Tibial nerve (tissue), 4 donors: ENCODE measurements around the gene ATRNL1. TPM values are rescaled to one million over a fixed set of nuclear protein-coding genes. Genes with fewer than 3 reads are reported as not detected.
A peak's percentile ranks its signal among the peaks of the same experiment; 100 is the strongest.
"Not testable (repeated sequence)": the region's sequence is repeated elsewhere in the genome, so short reads cannot be mapped to it uniquely, and the experiment has no call there.

Source experiments
- DNase-seq, 2 donors: peaks; one replicate each; pipeline ENCODE4 v3.0.0-alpha.2; 2019; ENCODE audit warnings: low spot score in 2 of 2
- H3K27ac ChIP-seq, 4 donors: fragments of 200-600 bp; sonication (generic) in 3 of 4; one replicate each; pipeline ENCODE4 v1.5.1; 2017 to 2019; ENCODE audit warnings: mild to moderate bottlenecking in 1 of 4
- H3K27me3 ChIP-seq, 2 donors: fragments of 200-600 bp; sonication (generic) in 1 of 2; one replicate each; pipeline versions ENCODE4 v1.5.1 to v1.6.0; 2017 to 2019
- H3K36me3 ChIP-seq, 3 donors: fragments of 200-600 bp; sonication (generic); one replicate each; pipeline ENCODE4 v1.5.1; 2018 to 2019
- H3K4me1 ChIP-seq, 4 donors: fragments of 200-600 bp; sonication (generic) in 3 of 4; one replicate each; pipeline ENCODE4 v1.5.1; 2017 to 2019
- H3K4me3 ChIP-seq, 4 donors: fragments of 200-600 bp; sonication (generic) in 3 of 4; one replicate each; pipeline ENCODE4 v1.5.1; 2017 to 2019; ENCODE audit warnings: mild to moderate bottlenecking in 1 of 4, moderate library complexity in 1 of 4
- H3K9me3 ChIP-seq, 4 donors: fragments of 200-600 bp; sonication (generic) in 3 of 4; one replicate each; pipeline ENCODE4 v1.5.1; 2017 to 2019
- EP300 ChIP-seq, 2 donors: sonication (generic); formaldehyde crosslinking; IDR thresholded peaks; one replicate each; pipeline ENCODE4 v1.6.1; 2017; ENCODE audit warnings: antibody characterized with exemption in 2 of 2, mild to moderate bottlenecking in 1 of 2
- POLR2A ChIP-seq, 2 donors: fragments of 450-650 bp; IDR thresholded peaks; one replicate each; pipeline ENCODE4 v1.6.1; 2017; ENCODE audit warnings: antibody characterized with exemption in 2 of 2, mild to moderate bottlenecking in 2 of 2, moderate library complexity in 2 of 2
- WGBS, 2 donors: methylation state at CpG; one replicate each; pipeline ENCODE4 v1.1.5; 2018; 5-methylcytosine and 5-hydroxymethylcytosine counted together
- total RNA-seq, 4 donors: library from RNA; depleted of rRNA; stranded (reverse); fragments of >200 nt; gene quantifications; one replicate each; pipeline ENCODE4 v1.1.0, GENCODE V29; 2016
- TF ChIP-seq, protein P1 (sequence below), 5 experiments: fragments of 200-600 bp in 3 of 5; fragments of 450-650 bp in 2 of 5; sonication (generic) in 3 of 5; IDR thresholded peaks; one replicate each; pipeline ENCODE4 v1.5.1; 2016 to 2019; ENCODE audit warnings: antibody characterized with exemption in 5 of 5, mild to moderate bottlenecking in 3 of 5, moderate library complexity in 2 of 5

Gene ATRNL1
- total RNA-seq, 4 donors from 2014 or later = 1.0 to 5.4 (median 2.7) TPM

DNA sequence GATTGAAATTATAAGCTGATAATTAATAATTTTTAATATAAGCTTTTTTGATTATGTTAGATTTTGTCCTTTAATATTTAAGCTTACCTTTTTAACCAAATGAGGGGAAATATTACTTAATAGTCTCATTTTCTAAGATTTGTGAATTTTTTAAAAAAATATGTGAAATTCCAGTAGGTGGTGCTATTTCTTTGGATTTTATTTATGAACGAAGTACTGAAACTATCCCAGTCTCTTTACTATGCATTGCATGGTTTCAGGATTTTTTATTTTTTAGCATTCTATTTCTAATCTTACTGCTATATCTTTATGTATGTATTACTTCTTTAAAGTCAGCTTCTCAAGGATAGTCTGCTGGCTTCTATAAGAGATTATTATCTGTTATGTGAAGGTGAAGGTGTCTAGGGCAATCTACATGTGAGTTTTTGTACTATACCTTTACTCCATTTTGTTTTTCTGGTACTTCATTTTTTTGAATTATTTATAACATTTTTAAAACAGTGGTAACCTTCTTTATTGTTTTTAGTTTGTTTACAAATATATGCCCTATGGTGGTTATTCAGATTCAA lies 78.3 kb downstream of the ATRNL1 start:
- no peaks in the 10 kb centered on the region for H3K36me3 ChIP-seq
- H3K27me3 ChIP-seq = no peaks in the 10 kb centered on the region
- no peaks in the 10 kb centered on the region for H3K9me3 ChIP-seq
- DNase-seq = no peak
- H3K4me1 ChIP-seq = no peaks in the 10 kb centered on the region
- WGBS, 2 donors = 2 to 8% methylated on average over 1 of the region's 1 CpG
- no peak overlapping the region for H3K27ac ChIP-seq
- TF ChIP-seq EP300 (IDR thresholded peaks at IDR 0.05) = no peak
- TF ChIP-seq, protein P1, sequence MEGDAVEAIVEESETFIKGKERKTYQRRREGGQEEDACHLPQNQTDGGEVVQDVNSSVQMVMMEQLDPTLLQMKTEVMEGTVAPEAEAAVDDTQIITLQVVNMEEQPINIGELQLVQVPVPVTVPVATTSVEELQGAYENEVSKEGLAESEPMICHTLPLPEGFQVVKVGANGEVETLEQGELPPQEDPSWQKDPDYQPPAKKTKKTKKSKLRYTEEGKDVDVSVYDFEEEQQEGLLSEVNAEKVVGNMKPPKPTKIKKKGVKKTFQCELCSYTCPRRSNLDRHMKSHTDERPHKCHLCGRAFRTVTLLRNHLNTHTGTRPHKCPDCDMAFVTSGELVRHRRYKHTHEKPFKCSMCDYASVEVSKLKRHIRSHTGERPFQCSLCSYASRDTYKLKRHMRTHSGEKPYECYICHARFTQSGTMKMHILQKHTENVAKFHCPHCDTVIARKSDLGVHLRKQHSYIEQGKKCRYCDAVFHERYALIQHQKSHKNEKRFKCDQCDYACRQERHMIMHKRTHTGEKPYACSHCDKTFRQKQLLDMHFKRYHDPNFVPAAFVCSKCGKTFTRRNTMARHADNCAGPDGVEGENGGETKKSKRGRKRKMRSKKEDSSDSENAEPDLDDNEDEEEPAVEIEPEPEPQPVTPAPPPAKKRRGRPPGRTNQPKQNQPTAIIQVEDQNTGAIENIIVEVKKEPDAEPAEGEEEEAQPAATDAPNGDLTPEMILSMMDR (IDR thresholded peaks at IDR 0.05) = peak in 2 of 5 experiments; percentile 29 to 46
- no peak overlapping the region for H3K4me3 ChIP-seq

DNA sequence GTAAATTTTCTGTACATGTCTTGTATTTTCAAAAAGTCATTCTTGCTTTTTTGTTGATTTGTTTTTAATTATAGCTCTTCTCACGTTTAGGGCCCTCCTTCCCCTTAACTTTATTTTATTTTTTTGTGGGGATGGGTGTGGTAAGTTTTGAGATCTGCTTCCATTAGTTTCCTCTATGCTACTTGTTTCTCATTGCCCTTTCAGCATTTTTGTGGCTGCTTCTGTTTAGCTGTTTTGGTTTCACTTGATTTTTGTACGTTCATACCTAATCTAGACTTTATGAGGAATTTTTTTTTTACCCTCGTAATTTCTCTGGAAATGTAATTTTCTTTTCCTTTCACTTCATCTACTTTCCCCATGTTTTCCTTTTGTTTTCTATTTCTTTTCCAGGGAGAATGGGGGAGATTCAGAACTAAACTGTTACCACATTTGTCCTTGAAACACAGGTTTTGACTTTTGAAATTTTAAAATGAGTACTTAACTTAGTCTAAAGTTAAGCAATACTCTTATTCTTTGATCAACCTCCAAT lies 80.8 kb downstream of the ATRNL1 start:
- Histone ChIP-seq H3K4me3 (no peak overlapping the region), H3K27ac (no peak overlapping the region)
- WGBS, 2 donors = 65% methylated on average over 3 of the region's 3 CpGs

DNA sequence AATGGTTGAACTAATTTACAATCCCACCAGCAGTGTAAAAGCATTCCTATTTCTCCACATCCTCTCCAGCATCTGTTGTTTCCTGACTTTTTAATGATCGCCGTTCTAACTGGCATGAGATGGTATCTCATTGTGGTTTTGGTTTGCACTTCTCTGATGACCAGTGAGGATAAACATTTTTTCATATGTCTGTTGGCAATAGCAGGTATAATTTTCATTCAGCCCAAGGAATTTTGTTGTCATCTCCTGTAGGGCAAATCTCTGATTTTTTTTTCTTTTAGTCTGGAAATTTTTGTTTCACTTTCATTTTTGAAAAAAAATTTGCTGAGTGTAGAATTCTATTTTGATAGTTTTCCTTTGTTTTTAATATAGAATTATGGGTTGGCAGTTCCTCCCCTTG lies 114.1 kb downstream of the ATRNL1 start:
- not testable (repeated sequence) for H3K4me3 ChIP-seq, DNase-seq, H3K36me3 ChIP-seq, H3K27ac ChIP-seq, H3K27me3 ChIP-seq, H3K9me3 ChIP-seq, H3K4me1 ChIP-seq
- WGBS, 2 donors = 88 to 95% methylated on average over 2 of the region's 2 CpGs

More for the DNA sequence above, 80.8 kb downstream of the ATRNL1 start:
- Histone ChIP-seq H3K4me1 (no peaks in the 10 kb centered on the region), H3K36me3 (no peaks in the 10 kb centered on the region), H3K27me3 (no peaks in the 10 kb centered on the region), H3K9me3 (no peaks in the 10 kb centered on the region)
- DNase-seq = no peak
- TF ChIP-seq, protein P1 (IDR thresholded peaks at IDR 0.05) = no peak
- TF ChIP-seq EP300 (IDR thresholded peaks at IDR 0.05) = no peak
- TF ChIP-seq POLR2A (IDR thresholded peaks at IDR 0.05) = no peak

DNA sequence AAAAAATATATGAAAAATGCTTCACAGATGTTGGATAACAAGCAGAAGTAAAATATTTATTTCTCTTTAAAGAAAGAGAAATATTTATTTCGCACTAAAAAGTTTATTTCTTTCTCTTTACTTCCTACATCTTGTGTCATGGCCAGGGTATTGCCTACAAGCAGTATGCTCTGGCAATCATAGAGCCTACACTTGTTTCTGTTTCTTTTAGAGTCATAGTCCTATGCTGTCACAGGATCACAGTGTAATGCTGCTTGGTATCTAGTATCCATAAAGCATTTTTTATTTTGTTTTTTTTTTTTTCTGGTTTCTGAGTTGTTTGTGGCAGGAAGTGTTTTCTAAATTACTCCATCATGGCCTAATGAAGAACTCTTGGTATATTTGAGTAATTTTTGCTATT lies 116.0 kb downstream of the ATRNL1 start:
- 69 to 86% methylated on average over 1 of the region's 1 CpG for WGBS, 2 donors
- no peak overlapping the region for H3K4me3 ChIP-seq
- no peak for TF ChIP-seq POLR2A (IDR thresholded peaks at IDR 0.05)
- TF ChIP-seq EP300 (IDR thresholded peaks at IDR 0.05) = no peak
- TF ChIP-seq, protein P1 (IDR thresholded peaks at IDR 0.05) = no peak
- H3K27ac ChIP-seq = no peak overlapping the region
- no peaks in the 10 kb centered on the region for H3K9me3 ChIP-seq
- no peaks in the 10 kb centered on the region for H3K4me1 ChIP-seq
- no peaks in the 10 kb centered on the region for H3K36me3 ChIP-seq
- DNase-seq = no peak
- H3K27me3 ChIP-seq = no peaks in the 10 kb centered on the region

DNA sequence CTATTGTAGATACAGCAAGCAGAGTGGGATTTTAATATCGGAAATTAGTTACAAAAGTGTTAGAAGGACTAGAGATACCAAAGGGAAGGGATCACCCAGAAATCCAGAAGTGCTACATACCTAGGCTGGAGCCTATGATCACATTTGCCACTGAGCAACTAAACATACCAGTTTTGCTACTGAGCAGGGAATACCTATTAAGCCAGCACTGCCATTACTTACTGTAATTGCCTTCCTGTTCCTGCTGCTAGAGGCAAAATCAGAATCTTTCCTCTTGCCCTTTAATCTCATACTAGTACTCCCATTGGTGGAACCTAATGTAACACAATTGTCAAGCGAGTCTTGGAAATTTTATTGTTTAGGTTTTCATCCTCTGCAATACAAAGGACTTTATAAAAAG lies 121.7 kb downstream of the ATRNL1 start:
- Histone ChIP-seq H3K27me3 (no peaks in the 10 kb centered on the region), H3K36me3 (no peaks in the 10 kb centered on the region), H3K4me1 (no peaks in the 10 kb centered on the region), H3K4me3 (no peak overlapping the region), H3K27ac (no peak overlapping the region), H3K9me3 (no peaks in the 10 kb centered on the region)
- no peak for TF ChIP-seq EP300 (IDR thresholded peaks at IDR 0.05)
- TF ChIP-seq POLR2A (IDR thresholded peaks at IDR 0.05) = no peak
- no peak for DNase-seq
- 86 to 88% methylated on average over 2 of the region's 2 CpGs for WGBS, 2 donors

DNA sequence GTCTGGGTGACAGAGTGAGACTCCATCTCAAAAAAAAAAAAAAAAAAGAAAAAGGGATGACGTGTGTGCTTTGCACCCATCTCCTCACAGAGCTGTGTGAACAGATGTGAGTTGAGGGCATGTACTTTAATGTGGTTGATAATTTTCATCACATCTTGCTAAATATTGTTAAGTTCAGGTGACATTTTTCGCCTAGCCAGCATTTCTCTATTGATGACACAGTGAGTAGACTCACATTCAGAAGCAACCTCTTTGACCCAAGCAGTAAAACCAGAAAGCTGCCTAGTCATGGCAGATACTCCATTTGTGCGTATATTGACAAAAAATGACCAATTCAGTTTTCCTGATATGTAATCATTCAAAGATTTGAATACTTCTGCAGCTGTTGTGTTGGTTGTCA lies 126.0 kb downstream of the ATRNL1 start:
- no peak overlapping the region for H3K4me3 ChIP-seq
- no peaks in the 10 kb centered on the region for H3K27me3 ChIP-seq
- no peak for DNase-seq
- H3K36me3 ChIP-seq = no peaks in the 10 kb centered on the region
- WGBS, 2 donors = 78 to 88% methylated on average over 3 of the region's 3 CpGs
- TF ChIP-seq POLR2A (IDR thresholded peaks at IDR 0.05) (no peak), EP300 (IDR thresholded peaks at IDR 0.05) (no peak)
- TF ChIP-seq, protein P1 (IDR thresholded peaks at IDR 0.05) = no peak
- no peak overlapping the region for H3K27ac ChIP-seq
- H3K4me1 ChIP-seq = no peaks in the 10 kb centered on the region
- H3K9me3 ChIP-seq = peaks cover 0 to 18% (median 0%) of the 10 kb centered on the region in 4 donors
